Measurements from ENCODE around the gene ARMC9.
"Not testable (repeated sequence)": the region's sequence is repeated elsewhere in the genome, so short reads cannot be mapped to it uniquely, and the experiment has no call there.

The ARMC9 gene

GRCh38 chr2:231238689-231239088 lies 40.3 kb downstream of the ARMC9 start:
- in situ Hi-C loops (cut with MboI; ENCODE audit: low sequenced_read_pairs): no loop called here

GRCh38 chr2:231239751-231240150 lies 41.3 kb downstream of the ARMC9 start:
- in situ Hi-C loops (cut with MboI; ENCODE audit: low sequenced_read_pairs): no loop called here

- in situ Hi-C loops (cut with MboI; ENCODE audit: low sequenced_read_pairs): no loop called here
Measured at GRCh38 chr2:231241755-231242507, 43.5 kb downstream of the ARMC9 start.

- in situ Hi-C loops (cut with MboI; ENCODE audit: low sequenced_read_pairs): no loop called here
Measured at GRCh38 chr2:231243866-231244265, 45.4 kb downstream of the ARMC9 start.

GRCh38 chr2:231244382-231245248 lies 46.2 kb downstream of the ARMC9 start:
- in situ Hi-C loops (cut with MboI; ENCODE audit: low sequenced_read_pairs): no loop called here

- in situ Hi-C loops (cut with MboI; ENCODE audit: low sequenced_read_pairs): no loop called here
Measured at GRCh38 chr2:231245249-231246094, 47.0 kb downstream of the ARMC9 start.

GRCh38 chr2:231246171-231246842 lies 47.9 kb downstream of the ARMC9 start:
- in situ Hi-C loops (cut with MboI; ENCODE audit: low sequenced_read_pairs): no loop called here

- in situ Hi-C loops (cut with MboI; ENCODE audit: low sequenced_read_pairs): no loop called here
Measured at GRCh38 chr2:231250146-231250545, 51.7 kb downstream of the ARMC9 start.

GRCh38 chr2:231250698-231251097 lies 52.3 kb downstream of the ARMC9 start:
- in situ Hi-C loops (cut with MboI; ENCODE audit: low sequenced_read_pairs): no loop called here

- in situ Hi-C loops (cut with MboI; ENCODE audit: low sequenced_read_pairs): not testable (repeated sequence)
Measured at GRCh38 chr2:231253292-231253691, 54.9 kb downstream of the ARMC9 start.

- in situ Hi-C loops (cut with MboI; ENCODE audit: low sequenced_read_pairs): no loop called here
Measured at GRCh38 chr2:231256494-231256893, 58.1 kb downstream of the ARMC9 start.

GRCh38 chr2:231257763-231258162 lies 59.3 kb downstream of the ARMC9 start:
- in situ Hi-C loops (cut with MboI; ENCODE audit: low sequenced_read_pairs): no loop called here

GRCh38 chr2:231258701-231259100 lies 60.3 kb downstream of the ARMC9 start:
- in situ Hi-C loops (cut with MboI; ENCODE audit: low sequenced_read_pairs): no loop called here

GRCh38 chr2:231259104-231259503 lies 60.7 kb downstream of the ARMC9 start:
- in situ Hi-C loops (cut with MboI; ENCODE audit: low sequenced_read_pairs): no loop called here

GRCh38 chr2:231260442-231261208 lies 62.2 kb downstream of the ARMC9 start:
- in situ Hi-C loops (cut with MboI; ENCODE audit: low sequenced_read_pairs): no loop called here

- in situ Hi-C loops (cut with MboI; ENCODE audit: low sequenced_read_pairs): no loop called here
Measured at GRCh38 chr2:231263118-231263831, 64.8 kb downstream of the ARMC9 start.

- in situ Hi-C loops (cut with MboI; ENCODE audit: low sequenced_read_pairs): no loop called here
Measured at GRCh38 chr2:231270221-231271114, 72.0 kb downstream of the ARMC9 start.

- in situ Hi-C loops (cut with MboI; ENCODE audit: low sequenced_read_pairs): no loop called here
Measured at GRCh38 chr2:231272991-231273390, 74.6 kb downstream of the ARMC9 start.
